Measurements from ENCODE around the gene PGGHG. TPM values are rescaled to one million over a fixed set of nuclear protein-coding genes. Genes with fewer than 3 reads are reported as not detected.

Gene PGGHG
- polyA plus RNA-seq, 1 donor from 2014 or later, result 2.1 TPM

- H3K27me3 ChIP-seq (ENCODE audit: insufficient read depth, low read depth, low read length), result peaks cover 19% of the 10 kb centered on the region
- H3K36me3 ChIP-seq (ENCODE audit: insufficient read depth, low read length), result no peaks in the 10 kb centered on the region
- H3K9ac ChIP-seq (ENCODE audit: low read length), result no peak overlapping the region
- H3K79me2 ChIP-seq (replicated peaks; ENCODE audit: insufficient read depth, low read length), result no peaks in the 10 kb centered on the region
- H3K4me3 ChIP-seq (ENCODE audit: low read length), result no peak overlapping the region
- no peak overlapping the region for H3K4me2 ChIP-seq (ENCODE audit: low read length)
- no peak overlapping the region for H3K27ac ChIP-seq (ENCODE audit: low read length)
- H4K20me1 ChIP-seq (ENCODE audit: insufficient read depth), result no peaks in the 10 kb centered on the region
- TF ChIP-seq RAD21 (conservative IDR thresholded peaks at IDR 0.05) (no peak), EP300 (conservative IDR thresholded peaks at IDR 0.05; ENCODE audit: poor library complexity, severe bottlenecking) (no peak), REST (IDR thresholded peaks at IDR 0.05; ENCODE audit: borderline replicate concordance) (no peak), POLR2AphosphoS5 (IDR thresholded peaks at IDR 0.05) (no peak), CTCF (IDR thresholded peaks at IDR 0.05; ENCODE audit: poor library complexity, severe bottlenecking) (no peak), EZH2 (IDR thresholded peaks at IDR 0.05; ENCODE audit: borderline replicate concordance, insufficient read depth, low read length, poor library complexity, severe bottlenecking) (no peak), TAF1 (IDR thresholded peaks at IDR 0.05; ENCODE audit: low read depth) (no peak), SMC3 (conservative IDR thresholded peaks at IDR 0.05; ENCODE audit: poor library complexity) (no peak), MXI1 (conservative IDR thresholded peaks at IDR 0.05; ENCODE audit: poor library complexity, severe bottlenecking) (no peak)
- H3F3A ChIP-seq (ENCODE audit: insufficient read depth, low read length, poor library complexity, severe bottlenecking), result no peaks in the 10 kb centered on the region
- H2AFZ ChIP-seq (ENCODE audit: low read depth, low read length), result no peak overlapping the region
- H3K9me3 ChIP-seq (ENCODE audit: low read length), result no peaks in the 10 kb centered on the region
- no peaks in the 10 kb centered on the region for H3K9me2 ChIP-seq (ENCODE audit: insufficient read depth, low read length)
Measured at GRCh38 chr11:289398-289711, 429 bp downstream of the PGGHG start.

GRCh38 chr11:289712-290620 lies 1.0 kb downstream of the PGGHG start:
- no peak overlapping the region for H3K4me3 ChIP-seq (ENCODE audit: low read length)
- H3K27ac ChIP-seq (ENCODE audit: low read length), result no peak overlapping the region
- no peak overlapping the region for H3K4me2 ChIP-seq (ENCODE audit: low read length)
- H3K36me3 ChIP-seq (ENCODE audit: insufficient read depth, low read length), result no peaks in the 10 kb centered on the region
- H3K79me2 ChIP-seq (replicated peaks; ENCODE audit: insufficient read depth, low read length), result no peaks in the 10 kb centered on the region
- H3F3A ChIP-seq (ENCODE audit: insufficient read depth, low read length, poor library complexity, severe bottlenecking), result no peaks in the 10 kb centered on the region
- no peak overlapping the region for H3K9ac ChIP-seq (ENCODE audit: low read length)
- H4K20me1 ChIP-seq (ENCODE audit: insufficient read depth), result no peaks in the 10 kb centered on the region
- no peaks in the 10 kb centered on the region for H3K9me2 ChIP-seq (ENCODE audit: insufficient read depth, low read length)
- TF ChIP-seq RAD21 (conservative IDR thresholded peaks at IDR 0.05) (no peak), CTCF (IDR thresholded peaks at IDR 0.05; ENCODE audit: poor library complexity, severe bottlenecking) (no peak), MXI1 (conservative IDR thresholded peaks at IDR 0.05; ENCODE audit: poor library complexity, severe bottlenecking) (no peak), POLR2AphosphoS5 (IDR thresholded peaks at IDR 0.05) (no peak), REST (IDR thresholded peaks at IDR 0.05; ENCODE audit: borderline replicate concordance) (no peak), EZH2 (IDR thresholded peaks at IDR 0.05; ENCODE audit: borderline replicate concordance, insufficient read depth, low read length, poor library complexity, severe bottlenecking) (no peak), SMC3 (conservative IDR thresholded peaks at IDR 0.05; ENCODE audit: poor library complexity) (no peak), EP300 (conservative IDR thresholded peaks at IDR 0.05; ENCODE audit: poor library complexity, severe bottlenecking) (no peak)
- H3K27me3 ChIP-seq (ENCODE audit: insufficient read depth, low read depth, low read length), result peaks cover 19% of the 10 kb centered on the region
- no peaks in the 10 kb centered on the region for H3K9me3 ChIP-seq (ENCODE audit: low read length)
- no peak overlapping the region for H2AFZ ChIP-seq (ENCODE audit: low read depth, low read length)

Data from neural cell (in vitro differentiated cells).